ENCODE data around the gene PLEKHG1. TPM values are rescaled to one million over a fixed set of nuclear protein-coding genes. Genes with fewer than 3 reads are reported as not detected.

PLEKHG1 gene
- total RNA-seq, 1 experiment from 2014 or later: 2.7 TPM

GRCh38 chr6:150600301-150601017, 774 bp downstream of the PLEKHG1 start (continued):
- TF ChIP-seq ELF4 (CRISPR knock-in tag; IDR thresholded peaks at IDR 0.05; ENCODE audit: low read depth) (no peak), NR2C2 (CRISPR knock-in tag; IDR thresholded peaks at IDR 0.05) (no peak), ZNF219 (CRISPR knock-in tag; IDR thresholded peaks at IDR 0.05; ENCODE audit: borderline replicate concordance) (no peak), ZNF281 (CRISPR knock-in tag; IDR thresholded peaks at IDR 0.05) (no peak), MYBL2 (CRISPR knock-in tag; IDR thresholded peaks at IDR 0.05) (no peak), SMAD4 (CRISPR knock-in tag; IDR thresholded peaks at IDR 0.05) (no peak), RORB (CRISPR knock-in tag; IDR thresholded peaks at IDR 0.05) (no peak), FOXP1 (CRISPR knock-in tag; IDR thresholded peaks at IDR 0.05; ENCODE audit: borderline replicate concordance) (peak; percentile 39; the same call in 1 of the 2 replicates), ARID4B (CRISPR knock-in tag; IDR thresholded peaks at IDR 0.05; ENCODE audit: borderline replicate concordance) (0 out of 2 replicates have a peak, but pooled peaks have one; percentile 25), PRRX2 (CRISPR knock-in tag; IDR thresholded peaks at IDR 0.05) (no peak), ZNF512 (CRISPR knock-in tag; IDR thresholded peaks at IDR 0.05; ENCODE audit: borderline replicate concordance) (no peak), CBFB (CRISPR knock-in tag; IDR thresholded peaks at IDR 0.05; ENCODE audit: low read depth) (no peak), NFYB (CRISPR knock-in tag; conservative IDR thresholded peaks at IDR 0.05; ENCODE audit: low read depth) (no peak), ZNF232 (CRISPR knock-in tag; IDR thresholded peaks at IDR 0.05) (no peak), TEAD1 (CRISPR knock-in tag; IDR thresholded peaks at IDR 0.05) (0 out of 2 replicates have a peak, but pooled peaks have one; percentile 32), ZNF121 (CRISPR knock-in tag; IDR thresholded peaks at IDR 0.05) (no peak), ATF1 (CRISPR knock-in tag; IDR thresholded peaks at IDR 0.05) (no peak)
- TF ChIP-seq, protein P1, sequence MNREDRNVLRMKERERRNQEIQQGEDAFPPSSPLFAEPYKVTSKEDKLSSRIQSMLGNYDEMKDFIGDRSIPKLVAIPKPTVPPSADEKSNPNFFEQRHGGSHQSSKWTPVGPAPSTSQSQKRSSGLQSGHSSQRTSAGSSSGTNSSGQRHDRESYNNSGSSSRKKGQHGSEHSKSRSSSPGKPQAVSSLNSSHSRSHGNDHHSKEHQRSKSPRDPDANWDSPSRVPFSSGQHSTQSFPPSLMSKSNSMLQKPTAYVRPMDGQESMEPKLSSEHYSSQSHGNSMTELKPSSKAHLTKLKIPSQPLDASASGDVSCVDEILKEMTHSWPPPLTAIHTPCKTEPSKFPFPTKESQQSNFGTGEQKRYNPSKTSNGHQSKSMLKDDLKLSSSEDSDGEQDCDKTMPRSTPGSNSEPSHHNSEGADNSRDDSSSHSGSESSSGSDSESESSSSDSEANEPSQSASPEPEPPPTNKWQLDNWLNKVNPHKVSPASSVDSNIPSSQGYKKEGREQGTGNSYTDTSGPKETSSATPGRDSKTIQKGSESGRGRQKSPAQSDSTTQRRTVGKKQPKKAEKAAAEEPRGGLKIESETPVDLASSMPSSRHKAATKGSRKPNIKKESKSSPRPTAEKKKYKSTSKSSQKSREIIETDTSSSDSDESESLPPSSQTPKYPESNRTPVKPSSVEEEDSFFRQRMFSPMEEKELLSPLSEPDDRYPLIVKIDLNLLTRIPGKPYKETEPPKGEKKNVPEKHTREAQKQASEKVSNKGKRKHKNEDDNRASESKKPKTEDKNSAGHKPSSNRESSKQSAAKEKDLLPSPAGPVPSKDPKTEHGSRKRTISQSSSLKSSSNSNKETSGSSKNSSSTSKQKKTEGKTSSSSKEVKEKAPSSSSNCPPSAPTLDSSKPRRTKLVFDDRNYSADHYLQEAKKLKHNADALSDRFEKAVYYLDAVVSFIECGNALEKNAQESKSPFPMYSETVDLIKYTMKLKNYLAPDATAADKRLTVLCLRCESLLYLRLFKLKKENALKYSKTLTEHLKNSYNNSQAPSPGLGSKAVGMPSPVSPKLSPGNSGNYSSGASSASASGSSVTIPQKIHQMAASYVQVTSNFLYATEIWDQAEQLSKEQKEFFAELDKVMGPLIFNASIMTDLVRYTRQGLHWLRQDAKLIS (CRISPR knock-in tag; IDR thresholded peaks at IDR 0.05; ENCODE audit: borderline replicate concordance): no peak
- TF ChIP-seq, protein P2, sequence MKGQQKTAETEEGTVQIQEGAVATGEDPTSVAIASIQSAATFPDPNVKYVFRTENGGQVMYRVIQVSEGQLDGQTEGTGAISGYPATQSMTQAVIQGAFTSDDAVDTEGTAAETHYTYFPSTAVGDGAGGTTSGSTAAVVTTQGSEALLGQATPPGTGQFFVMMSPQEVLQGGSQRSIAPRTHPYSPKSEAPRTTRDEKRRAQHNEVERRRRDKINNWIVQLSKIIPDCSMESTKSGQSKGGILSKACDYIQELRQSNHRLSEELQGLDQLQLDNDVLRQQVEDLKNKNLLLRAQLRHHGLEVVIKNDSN (CRISPR knock-in tag; IDR thresholded peaks at IDR 0.05): no peak
- TF ChIP-seq, protein P3, sequence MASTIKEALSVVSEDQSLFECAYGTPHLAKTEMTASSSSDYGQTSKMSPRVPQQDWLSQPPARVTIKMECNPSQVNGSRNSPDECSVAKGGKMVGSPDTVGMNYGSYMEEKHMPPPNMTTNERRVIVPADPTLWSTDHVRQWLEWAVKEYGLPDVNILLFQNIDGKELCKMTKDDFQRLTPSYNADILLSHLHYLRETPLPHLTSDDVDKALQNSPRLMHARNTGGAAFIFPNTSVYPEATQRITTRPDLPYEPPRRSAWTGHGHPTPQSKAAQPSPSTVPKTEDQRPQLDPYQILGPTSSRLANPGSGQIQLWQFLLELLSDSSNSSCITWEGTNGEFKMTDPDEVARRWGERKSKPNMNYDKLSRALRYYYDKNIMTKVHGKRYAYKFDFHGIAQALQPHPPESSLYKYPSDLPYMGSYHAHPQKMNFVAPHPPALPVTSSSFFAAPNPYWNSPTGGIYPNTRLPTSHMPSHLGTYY (CRISPR knock-in tag; IDR thresholded peaks at IDR 0.05): no peak
- TF ChIP-seq, protein P4, sequence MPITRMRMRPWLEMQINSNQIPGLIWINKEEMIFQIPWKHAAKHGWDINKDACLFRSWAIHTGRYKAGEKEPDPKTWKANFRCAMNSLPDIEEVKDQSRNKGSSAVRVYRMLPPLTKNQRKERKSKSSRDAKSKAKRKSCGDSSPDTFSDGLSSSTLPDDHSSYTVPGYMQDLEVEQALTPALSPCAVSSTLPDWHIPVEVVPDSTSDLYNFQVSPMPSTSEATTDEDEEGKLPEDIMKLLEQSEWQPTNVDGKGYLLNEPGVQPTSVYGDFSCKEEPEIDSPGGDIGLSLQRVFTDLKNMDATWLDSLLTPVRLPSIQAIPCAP (CRISPR knock-in tag; IDR thresholded peaks at IDR 0.05): no peak

Measured in WTC11 (cell line).